Measurements from ENCODE around the gene SH3GL2. TPM values are rescaled to one million over a fixed set of nuclear protein-coding genes. Genes with fewer than 3 reads are reported as not detected.

Gene SH3GL2
- total RNA-seq, 1 donor from 2014 or later, result 0.51 TPM

GRCh38 chr9:17648516-17648915 lies 69.7 kb downstream of the SH3GL2 start:
- no peaks in the 10 kb centered on the region for H3K4me1 Mint-ChIP-seq
- no peak for DNase-seq (ENCODE audit: low spot score in 2 of 2, unreplicated experiment in 2 of 2)
- peaks cover 20% of the 10 kb centered on the region for H3K9me3 Mint-ChIP-seq
- H3K4me3 Mint-ChIP-seq, result no peak overlapping the region
- H3K27me3 Mint-ChIP-seq (ENCODE audit: low read depth), result peaks cover 2% of the 10 kb centered on the region
- H3K27ac Mint-ChIP-seq, result no peak overlapping the region
- no peaks in the 10 kb centered on the region for H3K36me3 Mint-ChIP-seq
- TF ChIP-seq, protein P1, sequence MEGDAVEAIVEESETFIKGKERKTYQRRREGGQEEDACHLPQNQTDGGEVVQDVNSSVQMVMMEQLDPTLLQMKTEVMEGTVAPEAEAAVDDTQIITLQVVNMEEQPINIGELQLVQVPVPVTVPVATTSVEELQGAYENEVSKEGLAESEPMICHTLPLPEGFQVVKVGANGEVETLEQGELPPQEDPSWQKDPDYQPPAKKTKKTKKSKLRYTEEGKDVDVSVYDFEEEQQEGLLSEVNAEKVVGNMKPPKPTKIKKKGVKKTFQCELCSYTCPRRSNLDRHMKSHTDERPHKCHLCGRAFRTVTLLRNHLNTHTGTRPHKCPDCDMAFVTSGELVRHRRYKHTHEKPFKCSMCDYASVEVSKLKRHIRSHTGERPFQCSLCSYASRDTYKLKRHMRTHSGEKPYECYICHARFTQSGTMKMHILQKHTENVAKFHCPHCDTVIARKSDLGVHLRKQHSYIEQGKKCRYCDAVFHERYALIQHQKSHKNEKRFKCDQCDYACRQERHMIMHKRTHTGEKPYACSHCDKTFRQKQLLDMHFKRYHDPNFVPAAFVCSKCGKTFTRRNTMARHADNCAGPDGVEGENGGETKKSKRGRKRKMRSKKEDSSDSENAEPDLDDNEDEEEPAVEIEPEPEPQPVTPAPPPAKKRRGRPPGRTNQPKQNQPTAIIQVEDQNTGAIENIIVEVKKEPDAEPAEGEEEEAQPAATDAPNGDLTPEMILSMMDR (IDR thresholded peaks at IDR 0.05; ENCODE audit: unreplicated experiment), result no peak

DNA sequence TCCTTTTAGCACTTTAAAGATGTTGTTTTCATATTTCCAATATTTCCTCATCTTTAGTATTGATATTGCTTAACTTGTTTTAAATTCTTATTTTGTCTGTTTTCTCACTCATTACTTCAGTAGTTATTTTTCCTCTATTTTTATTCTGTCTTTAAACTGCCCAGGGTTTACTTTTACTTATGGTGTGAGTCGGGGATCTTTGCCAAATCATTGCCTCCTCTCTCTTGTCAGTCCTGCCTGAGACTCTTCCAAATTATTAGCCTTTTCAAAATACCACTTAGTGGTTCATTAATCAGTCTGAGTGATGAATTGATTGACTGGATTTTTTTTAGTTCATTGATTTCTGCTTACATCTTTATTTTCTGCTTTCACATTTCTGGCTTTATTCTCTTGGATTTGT lies 72.9 kb downstream of the SH3GL2 start:
- H3K36me3 Mint-ChIP-seq, result no peaks in the 10 kb centered on the region
- H3K27me3 Mint-ChIP-seq (ENCODE audit: low read depth), result peaks cover 6% of the 10 kb centered on the region
- H3K4me3 Mint-ChIP-seq, result no peak overlapping the region
- no peaks in the 10 kb centered on the region for H3K9me3 Mint-ChIP-seq
- TF ChIP-seq, protein P1 (IDR thresholded peaks at IDR 0.05; ENCODE audit: unreplicated experiment), result no peak
- no peak overlapping the region for H3K27ac Mint-ChIP-seq
- H3K4me1 Mint-ChIP-seq, result no peaks in the 10 kb centered on the region
- no peak for DNase-seq (ENCODE audit: low spot score in 2 of 2, unreplicated experiment in 2 of 2)

GRCh38 chr9:17653947-17654465 lies 75.1 kb downstream of the SH3GL2 start:
- Mint-ChIP-seq H3K4me3 (no peak overlapping the region), H3K9me3 (no peaks in the 10 kb centered on the region), H3K27ac (no peak overlapping the region), H3K4me1 (no peaks in the 10 kb centered on the region), H3K36me3 (no peaks in the 10 kb centered on the region), H3K27me3 (ENCODE audit: low read depth) (peaks cover 14% of the 10 kb centered on the region)
- TF ChIP-seq, protein P1 (IDR thresholded peaks at IDR 0.05; ENCODE audit: unreplicated experiment), result no peak
- no peak for DNase-seq (ENCODE audit: low spot score in 2 of 2, unreplicated experiment in 2 of 2)

- Mint-ChIP-seq H3K4me3 (no peak overlapping the region), H3K27me3 (ENCODE audit: low read depth) (peaks cover 24% of the 10 kb centered on the region), H3K9me3 (no peaks in the 10 kb centered on the region), H3K27ac (no peak overlapping the region), H3K36me3 (no peaks in the 10 kb centered on the region), H3K4me1 (no peaks in the 10 kb centered on the region)
- TF ChIP-seq, protein P1 (IDR thresholded peaks at IDR 0.05; ENCODE audit: unreplicated experiment), result no peak
- DNase-seq (ENCODE audit: low spot score in 2 of 2, unreplicated experiment in 2 of 2), result no peak
These were observed 78.0 kb downstream of the SH3GL2 start for GRCh38 chr9:17656889-17657288.

DNA sequence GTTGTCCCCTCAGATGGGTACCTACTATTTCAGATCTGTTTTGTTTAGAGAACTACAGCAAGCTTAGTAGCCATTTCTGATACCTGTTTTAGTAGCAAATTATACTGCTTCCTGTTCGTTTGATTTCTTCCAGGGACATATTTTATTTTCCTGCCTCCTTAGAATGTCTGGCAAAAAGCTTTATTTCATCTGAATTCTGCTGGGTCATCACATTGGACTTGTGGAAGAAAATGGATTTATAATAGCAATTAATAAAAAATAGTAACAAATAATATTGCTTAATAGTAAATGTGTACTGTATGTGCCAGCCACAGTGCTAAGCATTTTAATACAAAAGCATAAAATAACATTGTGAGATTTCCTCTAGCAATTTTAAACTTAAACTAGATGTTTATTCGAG lies 79.4 kb downstream of the SH3GL2 start:
- Mint-ChIP-seq H3K36me3 (no peaks in the 10 kb centered on the region), H3K27ac (no peak overlapping the region)

More for the DNA sequence above, 79.4 kb downstream of the SH3GL2 start:
- TF ChIP-seq, protein P1 (IDR thresholded peaks at IDR 0.05; ENCODE audit: unreplicated experiment), result no peak
- no peak for DNase-seq (ENCODE audit: low spot score in 2 of 2, unreplicated experiment in 2 of 2)
- Mint-ChIP-seq H3K27me3 (ENCODE audit: low read depth) (peaks cover 24% of the 10 kb centered on the region), H3K4me1 (no peaks in the 10 kb centered on the region), H3K4me3 (no peak overlapping the region), H3K9me3 (no peaks in the 10 kb centered on the region)

Data from mesothelial cell of epicardium (in vitro differentiated cells).